ENCODE results near the gene DCDC2C.

Gene DCDC2C

DNA sequence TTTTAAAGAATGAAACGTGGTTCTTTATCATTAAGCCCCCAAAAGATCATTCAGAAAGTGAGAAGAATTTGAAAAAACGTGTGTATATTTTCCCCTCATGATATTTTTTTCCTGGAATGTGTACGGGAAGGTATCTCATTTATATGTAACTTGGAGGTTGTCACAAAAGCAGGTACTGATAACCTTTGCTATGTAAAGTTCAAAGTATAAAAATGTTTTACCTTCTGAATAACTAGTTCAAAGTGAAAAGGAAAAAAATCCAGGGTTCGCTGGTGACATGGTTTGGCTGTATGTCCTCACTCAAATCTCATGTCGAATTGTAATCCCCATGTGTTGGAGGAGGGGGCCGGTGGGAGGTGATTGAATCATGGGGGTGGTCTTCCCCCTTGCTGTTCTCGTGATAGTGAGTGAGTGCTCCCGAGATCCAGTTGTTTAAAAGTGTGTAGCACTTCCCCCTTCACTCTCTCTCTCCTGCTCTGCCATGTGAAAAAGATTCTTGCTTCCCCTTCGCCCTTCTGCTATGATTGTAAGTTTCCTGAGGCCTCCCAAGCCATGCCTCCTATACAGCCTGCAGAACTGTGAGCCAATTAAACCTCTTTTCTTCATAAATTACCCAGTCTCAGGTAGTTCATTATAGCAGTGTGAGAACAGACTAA is 144.2 kb downstream of the DCDC2C start:
- no peak for DNase-seq

DNA sequence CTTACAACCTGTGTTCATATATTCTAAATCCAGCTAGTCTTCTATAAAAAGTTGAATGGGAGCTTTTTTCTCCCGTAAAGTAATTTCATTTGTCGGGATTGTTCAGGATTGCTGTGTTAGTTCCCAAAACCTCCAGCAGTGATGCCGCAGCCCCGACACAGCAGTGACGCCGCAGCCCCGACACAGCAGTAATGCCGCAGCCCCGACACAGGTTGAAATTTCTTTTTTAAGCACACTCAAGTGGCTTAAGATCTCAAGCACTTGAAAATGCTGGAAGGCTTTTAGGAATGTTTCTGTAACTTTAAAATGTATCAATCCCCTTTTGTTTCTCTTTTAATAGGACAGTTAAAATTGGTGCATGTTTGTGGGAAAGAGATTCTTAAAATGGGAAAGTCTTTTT is 145.4 kb downstream of the DCDC2C start:
- DNase-seq, result no peak

DNA sequence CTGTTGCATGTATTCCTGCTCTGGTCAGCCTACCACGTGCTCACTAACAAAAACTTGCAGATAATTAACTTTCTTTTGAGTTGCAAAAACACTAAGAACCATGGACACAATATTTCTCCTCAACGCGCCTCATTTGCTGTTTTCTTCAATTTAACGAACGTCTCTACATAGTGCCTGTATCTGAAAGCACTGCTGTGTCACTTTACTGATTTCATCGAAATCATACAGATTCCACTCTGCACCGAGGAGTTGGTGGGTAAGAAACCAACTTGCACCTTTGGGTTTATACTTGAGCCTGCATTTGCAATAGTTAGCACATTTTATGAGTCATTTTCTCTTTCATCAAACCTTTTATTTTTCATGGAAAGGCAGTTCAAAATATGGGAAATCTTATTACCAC is 145.8 kb downstream of the DCDC2C start:
- DNase-seq, result no peak

DNA sequence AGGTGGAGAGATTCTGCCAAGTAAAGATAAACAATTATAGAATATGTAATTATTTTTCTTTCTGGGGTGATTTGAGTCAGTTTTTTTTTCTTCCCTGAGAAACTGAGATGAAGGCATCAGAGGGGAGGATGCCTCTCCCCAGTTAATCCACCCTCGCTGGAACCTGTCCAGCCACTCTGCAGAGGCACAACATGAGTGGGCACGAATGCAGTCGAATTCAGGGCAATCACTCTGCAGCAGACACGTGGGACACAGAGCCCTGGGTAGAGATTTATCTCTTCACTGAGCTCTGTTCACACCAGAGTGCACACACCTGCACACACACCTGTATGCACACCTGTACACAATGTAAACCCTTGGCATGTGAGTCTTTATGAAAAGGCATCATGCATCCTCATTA is 154.2 kb downstream of the DCDC2C start:
- no peak for DNase-seq

DNA sequence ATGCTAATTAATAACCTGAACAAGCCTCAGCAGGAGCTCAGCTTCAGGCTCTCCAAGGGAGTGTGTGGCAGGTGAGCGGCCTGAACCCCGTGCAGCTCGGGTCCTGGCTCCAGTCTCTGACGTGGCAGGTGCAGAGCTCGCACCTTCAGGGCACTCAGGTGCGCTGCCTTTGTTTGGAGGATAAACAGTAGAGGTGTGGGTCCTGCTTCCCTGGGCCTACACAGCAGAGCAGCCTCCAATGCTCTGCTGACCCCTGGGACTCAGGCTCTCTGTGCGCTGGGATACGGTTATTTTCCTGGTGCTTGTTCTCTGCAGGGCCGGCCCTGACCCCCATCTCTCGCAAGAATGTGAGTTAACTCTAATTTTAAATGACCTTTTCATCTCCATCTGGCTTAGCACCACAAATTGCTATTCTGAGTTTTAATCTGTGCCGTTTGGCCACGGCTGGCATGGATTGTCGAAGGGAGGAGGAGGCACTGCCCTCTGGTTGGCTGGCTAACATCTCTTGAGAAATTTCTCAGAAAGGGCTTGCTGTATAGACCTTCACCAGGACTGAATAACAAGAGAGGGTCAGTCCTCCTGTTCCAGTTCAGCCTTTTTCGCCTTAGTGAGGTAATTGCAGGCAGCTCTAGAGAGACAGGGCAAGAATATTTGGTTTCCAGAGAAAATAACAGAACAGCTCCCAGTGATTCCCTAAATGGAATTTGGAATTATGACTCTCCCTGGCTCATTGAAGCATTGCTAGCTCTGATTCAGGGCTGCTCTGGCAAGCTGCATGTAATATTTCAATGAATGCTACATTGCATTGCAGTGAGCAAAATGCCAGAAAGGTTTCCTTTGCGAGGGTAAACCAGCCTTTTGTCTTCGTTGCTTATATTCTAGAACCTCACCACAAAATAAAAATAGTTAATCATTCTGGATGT is 161.8 kb downstream of the DCDC2C start:
- DNase-seq, result no peak

DNA sequence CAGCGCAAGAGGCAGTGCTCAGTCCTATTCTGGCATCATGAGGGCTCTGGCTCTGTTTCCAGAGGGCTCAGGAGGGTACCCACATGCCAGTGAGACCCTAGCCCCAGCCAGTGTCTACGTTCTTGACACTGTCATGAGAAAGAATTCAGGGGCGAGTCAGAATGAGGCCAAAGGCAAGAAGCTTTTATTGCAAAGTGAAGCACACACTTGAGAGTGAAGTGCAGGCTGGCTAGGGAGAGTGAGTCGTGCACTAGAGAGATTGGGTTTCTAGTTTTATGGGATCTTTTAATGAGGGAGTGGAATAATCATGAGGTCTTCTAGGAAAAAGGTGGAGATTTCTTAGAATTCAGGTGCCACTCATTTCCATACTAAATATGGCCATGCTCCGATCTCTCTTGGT is 164.1 kb downstream of the DCDC2C start:
- no peak for DNase-seq

DNA sequence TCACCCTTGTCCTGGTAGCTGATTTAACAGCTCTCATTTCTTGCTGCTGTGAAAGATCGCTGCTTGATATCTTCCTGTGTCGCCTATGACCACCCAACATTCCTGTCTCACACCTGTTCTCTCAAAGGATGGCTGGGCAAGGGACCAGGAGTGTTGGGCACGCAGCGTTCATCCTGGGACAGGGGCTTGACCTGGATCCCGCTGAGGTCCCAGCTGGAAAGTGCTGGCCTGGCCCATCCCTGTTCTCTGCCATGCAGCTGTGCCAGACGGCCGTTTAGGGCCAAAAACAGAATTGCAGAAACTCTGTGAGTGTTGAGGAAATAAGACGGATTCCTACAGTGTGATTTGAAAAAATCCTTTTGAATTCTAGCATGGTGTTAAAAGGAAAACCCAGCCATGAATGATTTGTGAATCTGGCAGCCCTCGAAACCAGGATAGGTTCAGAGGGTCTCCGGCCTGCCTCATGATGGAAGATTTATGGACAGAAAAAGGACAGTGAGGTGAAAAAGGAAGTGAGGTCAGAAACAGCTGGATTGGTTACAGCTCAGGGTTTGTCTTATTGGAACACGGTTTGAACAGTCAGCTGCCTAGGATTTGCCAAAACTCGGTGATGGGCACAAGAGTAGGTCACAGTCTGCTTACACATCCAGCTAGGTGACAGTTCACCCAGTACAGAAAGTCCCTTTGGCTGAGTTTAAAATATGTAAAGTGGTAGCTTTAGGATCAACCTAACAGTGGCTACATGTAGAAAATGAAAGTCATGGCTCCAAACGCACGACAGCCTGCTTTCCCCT is 164.8 kb downstream of the DCDC2C start:
- no peak for DNase-seq

DNA sequence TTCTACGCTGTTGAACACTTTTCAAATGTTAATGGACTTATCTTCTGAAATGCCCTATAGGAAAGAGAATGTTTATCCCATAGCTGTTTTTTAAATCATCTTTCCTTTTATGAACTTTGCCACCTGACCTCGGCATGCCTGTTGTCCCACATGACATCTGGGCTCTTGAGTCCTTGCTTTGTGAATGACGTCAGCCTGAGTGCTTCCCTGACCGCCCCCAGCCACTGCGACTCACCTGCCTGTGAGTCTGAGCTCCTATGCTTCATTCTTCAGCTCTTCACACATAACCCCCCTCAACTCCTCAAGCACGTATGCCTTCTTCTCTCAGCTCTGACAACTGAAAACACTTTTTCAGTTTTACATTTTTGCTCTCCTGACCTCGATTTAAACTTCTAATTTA is 166.8 kb downstream of the DCDC2C start:
- no peak for DNase-seq

DNA sequence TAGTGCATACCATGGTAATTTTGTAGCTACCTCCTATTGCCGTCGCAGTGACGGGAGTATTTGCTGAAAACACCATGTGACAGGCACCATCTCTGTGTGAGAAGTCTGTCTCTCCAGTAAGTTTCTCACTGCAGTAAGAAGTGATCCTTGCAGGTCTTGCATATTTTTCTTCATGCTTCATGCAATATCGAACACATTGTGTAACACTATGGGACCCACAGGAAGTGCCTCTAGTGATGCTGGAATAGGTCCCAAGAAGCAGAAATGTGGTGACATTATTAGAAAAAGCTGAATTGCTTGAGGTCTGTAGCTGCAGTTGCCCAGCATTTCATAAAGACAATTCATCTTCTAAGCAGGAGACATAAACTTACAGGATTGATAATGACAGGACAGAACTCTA is 167.6 kb downstream of the DCDC2C start:
- DNase-seq, result no peak

DNA sequence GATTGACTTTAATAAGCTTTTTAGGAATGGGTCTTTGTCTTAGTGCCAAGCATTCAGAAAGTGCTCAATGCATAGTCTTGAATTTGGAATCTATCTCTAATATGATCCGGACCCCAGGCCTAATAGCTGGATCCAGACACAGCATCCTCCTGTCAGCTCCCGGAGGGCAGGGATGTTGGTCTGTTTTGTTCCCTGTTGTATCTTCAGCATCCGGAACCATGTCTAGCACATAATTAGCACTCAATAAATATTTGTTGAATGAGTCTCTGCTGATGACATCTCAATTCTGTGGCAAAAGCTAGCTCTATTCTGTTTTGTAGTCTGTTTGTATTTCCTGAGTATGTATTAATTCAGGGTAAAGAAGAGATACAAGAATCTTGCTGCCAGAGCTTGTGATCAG is 169.1 kb downstream of the DCDC2C start:
- no peak for DNase-seq

DNA sequence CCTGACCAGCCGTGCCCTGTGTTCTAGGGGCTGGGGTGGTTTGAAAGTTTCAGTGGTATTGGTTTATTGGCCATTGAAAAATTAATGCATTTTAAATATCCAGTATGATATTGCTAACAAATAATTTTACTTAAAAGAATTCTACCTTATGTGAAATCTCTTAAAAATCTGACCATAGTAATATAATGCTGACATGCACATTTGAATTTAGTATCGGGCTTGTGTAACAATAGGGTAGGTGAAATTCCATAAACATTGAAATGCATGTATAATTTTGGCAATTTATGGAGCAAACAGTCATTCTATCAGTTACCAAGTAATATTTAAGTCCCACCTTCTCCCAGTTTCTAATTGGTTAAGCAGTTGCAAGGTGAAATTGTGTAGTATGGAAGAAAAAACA is 170.5 kb downstream of the DCDC2C start:
- no peak for DNase-seq

DNA sequence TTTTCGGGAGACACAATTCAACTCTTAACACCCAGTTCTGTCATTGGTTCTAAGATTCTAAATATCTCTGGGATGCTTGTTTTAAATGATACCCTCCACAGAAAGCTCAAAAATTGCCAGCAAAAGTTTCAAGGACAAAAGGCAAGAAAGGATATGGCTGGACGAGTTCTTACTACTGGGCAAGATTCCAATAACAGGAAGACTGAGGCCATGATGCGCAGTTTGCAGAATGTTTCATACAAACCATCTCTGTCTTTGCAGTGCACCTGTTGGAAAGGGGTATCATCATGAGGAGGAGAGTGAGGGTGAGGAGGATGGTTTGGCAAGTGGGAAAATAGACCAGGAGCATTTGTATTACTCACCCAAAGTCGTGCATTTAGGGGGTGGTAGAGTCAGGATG is 172.8 kb downstream of the DCDC2C start:
- no peak for DNase-seq

DNA sequence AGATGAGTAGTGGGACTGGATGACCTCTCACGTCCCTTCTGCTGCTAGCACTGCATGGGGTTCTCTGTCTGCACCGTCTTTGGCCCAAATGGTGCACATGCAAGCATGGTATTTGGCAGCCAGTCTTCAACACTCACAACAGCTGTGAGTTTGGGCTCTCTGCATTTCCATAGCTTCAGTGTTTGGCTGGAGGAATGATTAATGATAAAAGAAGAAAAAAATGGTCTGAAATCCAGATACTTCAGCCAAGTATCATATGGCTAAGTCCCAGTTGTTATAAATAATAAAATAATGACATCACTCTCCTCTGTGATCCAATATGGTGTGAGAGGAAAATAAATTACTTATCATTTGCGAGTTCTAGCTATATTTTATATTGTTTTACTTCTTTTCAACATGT is 173.3 kb downstream of the DCDC2C start:
- no peak for DNase-seq

DNA sequence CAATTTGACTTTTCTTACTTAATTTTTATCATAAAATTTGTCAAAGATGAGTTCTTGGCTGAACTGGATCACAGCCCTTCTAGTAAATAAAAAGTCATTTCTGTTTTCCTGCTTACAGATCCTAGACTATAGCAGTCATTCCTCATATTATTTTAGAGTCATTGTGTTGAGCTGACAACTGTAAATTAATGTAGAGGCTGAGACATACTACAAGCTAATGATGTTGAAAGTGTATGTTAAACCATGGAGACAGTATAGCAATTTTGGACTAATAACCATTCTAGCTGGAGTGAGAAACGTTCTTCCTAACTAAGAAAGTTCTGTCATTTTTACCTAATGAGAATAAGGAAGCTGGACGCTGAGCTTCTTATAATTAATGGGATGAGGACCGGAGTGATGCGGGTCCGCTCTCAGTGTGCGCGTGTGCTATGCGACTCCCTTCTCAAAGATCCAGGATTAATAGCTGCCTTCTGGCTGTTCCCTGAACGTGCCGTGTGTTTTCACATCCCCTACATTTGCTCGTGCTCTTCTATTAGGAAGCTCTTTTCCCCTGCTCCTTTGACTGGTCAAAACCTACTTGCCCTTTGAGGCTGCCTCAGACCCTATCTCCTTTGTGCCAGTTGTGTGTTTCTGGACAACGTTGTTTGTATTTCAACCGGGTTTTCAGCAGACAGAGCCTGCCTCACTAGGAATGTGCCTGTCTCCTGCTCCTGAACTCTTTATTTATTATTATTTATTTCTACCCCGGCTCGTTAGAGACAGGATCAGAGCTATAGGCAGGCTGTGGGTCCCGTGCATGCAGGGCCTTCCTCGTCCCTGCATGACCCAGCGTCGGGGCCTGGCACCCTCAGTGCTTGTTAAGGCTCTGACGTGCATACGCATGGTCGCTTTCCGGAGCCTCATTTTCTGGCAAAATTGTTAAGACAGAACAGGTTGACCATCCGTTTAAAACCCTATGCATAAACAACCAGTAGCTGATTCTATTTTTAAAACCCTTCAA is 182.6 kb downstream of the DCDC2C start:
- no peak for DNase-seq

DNA sequence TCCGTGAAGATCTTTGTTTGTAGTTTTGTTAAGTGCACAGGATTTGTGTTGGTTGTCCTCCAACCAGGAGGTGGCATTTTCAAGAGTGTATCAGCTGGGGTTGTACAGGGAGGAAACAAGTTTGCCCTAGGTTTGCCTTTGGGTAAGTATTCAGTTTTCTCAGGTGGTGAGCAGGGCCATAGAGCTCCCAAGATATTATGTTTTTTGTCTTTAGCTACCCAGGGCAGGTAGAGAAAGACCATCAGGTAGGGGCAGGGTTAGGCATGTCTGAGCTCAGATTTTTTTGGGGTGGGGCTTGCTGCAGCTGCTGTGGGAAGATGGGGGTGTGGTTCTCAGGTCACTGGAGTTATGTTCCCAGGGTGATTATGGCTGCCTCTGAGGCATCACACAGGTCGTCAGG is 191.6 kb downstream of the DCDC2C start:
- DNase-seq, result no peak

All from activated naive CD4-positive, alpha-beta T cell treated with anti-CD3 and anti-CD28 coated beads, Interleukin-2, amount 50 U/mL, for 16 hours (primary cell).